HCT116 (cell line): ENCODE results near the gene RFLNA. TPM values are rescaled to one million over a fixed set of nuclear protein-coding genes. Genes with fewer than 3 reads are reported as not detected.

Experiments
- ATAC-seq: fragments of 200-7000 bp; cut with Tn5 transposase; 2 replicates; pipeline ENCODE4 v1.9.1; 2020; ENCODE audit warnings: mild to moderate bottlenecking, moderate library complexity
- BruUV-seq: library from RNA; stranded (reverse); fragments of 400-500 nt; replicated peaks from 2 replicates; lab custom pipeline; 2021; lab: Mats Ljungman, UMichigan
- CTCF ChIA-PET: fragments of 300-600 bp; sonication (Branson Sonifier 250); formaldehyde crosslinking; loops from one replicate; lab custom pipeline; 2021; ENCODE audit warnings: antibody characterized with exemption; lab: Charles Lee
- POLR2A ChIA-PET: fragments of 300-600, 350-600 bp; sonication (Branson Sonifier 250); formaldehyde crosslinking; loops from one replicate; lab custom pipeline; 2021; ENCODE audit warnings: antibody characterized with exemption; lab: Charles Lee
- RAD21 ChIA-PET, 2 experiments: fragments of 300-600 bp; sonication (Branson Sonifier 250); formaldehyde crosslinking; loops; one replicate each; lab custom pipeline; 2023; ENCODE audit warnings: low total read pairs in 2 of 2; ENCODE audit not compliant: uncharacterized antibody in 2 of 2, unreplicated experiment in 2 of 2, low non-redundant PET in 1 of 2; lab: Charles Lee
- DNase-seq: peaks from one replicate; pipeline ENCODE4 v3.0.0-alpha.2; 2010; ENCODE audit warnings: low read depth, low spot score
- H2AFZ ChIP-seq: fragments of 200-600 bp; shearing (Covaris generic), sonication (generic); 2 replicates; pipeline ENCODE4 v1.6.1; 2017; ENCODE audit warnings: low read depth, mixed run types, mixed read lengths, antibody characterized with exemption, low read length; ENCODE audit not compliant: poor library complexity, severe bottlenecking
- H3K27ac ChIP-seq: 2 replicates; pipeline ENCODE4 v1.5.1; 2012; ENCODE audit warnings: low read depth, low read length
- H3K27me3 ChIP-seq: fragments of 200-600 bp; sonication (generic); 2 replicates; pipeline ENCODE4 v1.6.1; 2016; ENCODE audit warnings: mixed run types, low read length, mixed read lengths; ENCODE audit not compliant: insufficient read depth
- H3K36me3 ChIP-seq, 2 experiments: fragments of 200-500 bp in 1 of 2; fragments of 200-600 bp in 1 of 2; sonication (Bioruptor generic) in 1 of 2; sonication (generic) in 1 of 2; 2 replicates each; pipeline versions ENCODE4 v1.5.1 to v1.6.1; 2014 to 2016; ENCODE audit warnings: low read length in 2 of 2, inconsistent platforms in 1 of 2, mixed read lengths in 1 of 2, mixed run types in 1 of 2; ENCODE audit not compliant: insufficient read depth in 2 of 2, control insufficient read depth in 1 of 2
- H3K4me1 ChIP-seq, 2 experiments: fragments of 200-600 bp in 1 of 2; sonication (generic) in 1 of 2; 2 replicates each; pipeline versions ENCODE4 v1.5.1 to v1.6.1; 2012 to 2017; ENCODE audit warnings: low read length in 2 of 2, inconsistent platforms in 1 of 2, mild to moderate bottlenecking in 1 of 2, mixed read lengths in 1 of 2, mixed run types in 1 of 2, moderate library complexity in 1 of 2; ENCODE audit not compliant: insufficient read depth in 2 of 2, control insufficient read depth in 1 of 2
- H3K4me2 ChIP-seq: fragments of 200-600 bp; sonication (generic); 2 replicates; pipeline ENCODE4 v1.6.1; 2017; ENCODE audit warnings: mixed run types, low read length, mixed read lengths
- H3K4me3 ChIP-seq, 2 experiments: fragments of 200-600 bp in 1 of 2; sonication (generic) in 1 of 2; replicated peaks in 1 of 2; 2 replicates each; pipeline ENCODE4 v1.5.1; 2011 to 2016; ENCODE audit warnings: low read length in 2 of 2, control low read depth in 1 of 2, low read depth in 1 of 2, mild to moderate bottlenecking in 1 of 2, mixed read lengths in 1 of 2, mixed run types in 1 of 2
- H3K79me2 ChIP-seq: fragments of 200-600 bp; sonication (generic); 2 replicates; pipeline ENCODE4 v1.6.1; 2017; ENCODE audit warnings: mild to moderate bottlenecking, mixed run types, low read length, moderate library complexity, mixed read lengths; ENCODE audit not compliant: insufficient read depth
- H3K9ac ChIP-seq: fragments of 200-600 bp; sonication (generic); 2 replicates; pipeline ENCODE4 v1.6.1; 2016; ENCODE audit warnings: low read length, mixed read lengths
- H3K9me2 ChIP-seq: fragments of 200-600 bp; sonication (generic), shearing (Covaris generic); 2 replicates; pipeline ENCODE4 v1.6.1; 2017; ENCODE audit warnings: mixed run types, mild to moderate bottlenecking, moderate library complexity; ENCODE audit not compliant: insufficient read depth
- H3K9me3 ChIP-seq, 2 experiments: fragments of 200-500 bp in 1 of 2; fragments of 200-600 bp in 1 of 2; sonication (Bioruptor generic) in 1 of 2; sonication (generic) in 1 of 2; 2 replicates each; pipeline ENCODE4 v1.6.1; 2014 to 2017; ENCODE audit warnings: low read length in 2 of 2, mixed read lengths in 2 of 2, inconsistent platforms in 1 of 2, low read depth in 1 of 2, mild to moderate bottlenecking in 1 of 2, mixed run types in 1 of 2, moderate library complexity in 1 of 2; ENCODE audit not compliant: control insufficient read depth in 1 of 2, insufficient read depth in 1 of 2
- H4K20me1 ChIP-seq: fragments of 200-600 bp; sonication (generic), shearing (Covaris generic); 2 replicates; pipeline ENCODE4 v1.6.1; 2017; ENCODE audit warnings: mixed run types, mild to moderate bottlenecking, moderate library complexity; ENCODE audit not compliant: insufficient read depth
- EGR1 ChIP-seq: IDR thresholded peaks from 2 replicates; pipeline ENCODE4 v1.6.1; 2012; ENCODE audit warnings: low read depth
- FOSL1 ChIP-seq: IDR thresholded peaks from 2 replicates; pipeline ENCODE4 v1.6.1; 2012; ENCODE audit warnings: low read depth
- MAX ChIP-seq: IDR thresholded peaks from 2 replicates; pipeline ENCODE4 v1.6.1; 2012
- POLR2A ChIP-seq: IDR thresholded peaks from 2 replicates; pipeline ENCODE4 v1.7.0; 2011; ENCODE audit warnings: borderline replicate concordance; ENCODE audit not compliant: insufficient read depth, insufficient read length; ENCODE audit errors: extremely low read depth
- POLR2AphosphoS5 ChIP-seq: IDR thresholded peaks from 2 replicates; pipeline ENCODE4 v1.6.1; 2011; ENCODE audit warnings: mild to moderate bottlenecking, low read depth, low read length, moderate library complexity
- REST ChIP-seq: IDR thresholded peaks from 2 replicates; pipeline ENCODE4 v1.6.1; 2012; ENCODE audit warnings: low read depth
- SP1 ChIP-seq: IDR thresholded peaks from 2 replicates; pipeline ENCODE4 v1.6.1; 2012; ENCODE audit warnings: low read depth
- TCF7L2 ChIP-seq: IDR thresholded peaks from 2 replicates; pipeline ENCODE4 v1.7.0; 2011; ENCODE audit warnings: borderline replicate concordance, inconsistent platforms; ENCODE audit not compliant: insufficient read depth, insufficient read length; ENCODE audit errors: extremely low read depth
- intact Hi-C: fragments of 100-400 bp; cut with micrococcal nuclease; formaldehyde crosslinking; loops from 2 replicates; pipeline ENCODE4 v1.10.0; 2022
- total RNA-seq: library from RNA; stranded (reverse); gene quantifications from one replicate; pipeline ENCODE4 v1.2.1, GENCODE V29; 2021; ENCODE audit not compliant: unreplicated experiment

Gene RFLNA
- total RNA-seq, 1 experiment from 2014 or later: not detected

- ChIA-PET CTCF (no interaction called here), POLR2A (interaction anchor here (0.9 kb wide), 1 partner anchor 9 kb away, joined by 3 read pairs; no protein-coding TSS in a partner anchor), RAD21 (no interaction called here)
- Histone ChIP-seq H3K27ac (no peak overlapping the region), H4K20me1 (no peaks in the 10 kb centered on the region), H3K4me3 (no peak overlapping the region), H3K79me2 (no peaks in the 10 kb centered on the region), H3K27me3 (peaks cover 4% of the 10 kb centered on the region; the same call in 1 of the 2 replicates), H3K9me3 (no peaks in the 10 kb centered on the region), H3K9ac (no peak overlapping the region), H3K36me3 (no peaks in the 10 kb centered on the region), H2AFZ (no peak overlapping the region), H3K9me2 (no peaks in the 10 kb centered on the region), H3K4me1 (no peaks in the 10 kb centered on the region), H3K4me2 (no peak overlapping the region)
- DNase-seq: no peak
- no TSS peak for BruUV-seq
- no peak for ATAC-seq
- TF ChIP-seq TCF7L2 (no peak), POLR2AphosphoS5 (no peak), MAX (no peak), FOSL1 (no peak), EGR1 (no peak), REST (no peak), POLR2A (no peak), SP1 (no peak)
- intact Hi-C loops: no loop called here
Measured at GRCh38 chr12:124264089-124264795, 30.7 kb upstream of the RFLNA start.
